Smooth muscle cell (in vitro differentiated cells): Measurements from ENCODE around the gene SMYD3. TPM values are rescaled to one million over a fixed set of nuclear protein-coding genes. Genes with fewer than 3 reads are reported as not detected.

Experiments used
- DNase-seq: peaks from one replicate; lab custom pipeline; 2025; ENCODE audit not compliant: unreplicated experiment; lab: John Stamatoyannopoulos, UW
- H2AFZ ChIP-seq: fragments of 200-600 bp; sonication (generic); 2 replicates; pipeline ENCODE4 v1.6.0; 2016; ENCODE audit warnings: antibody characterized with exemption, low read depth, mild to moderate bottlenecking
- H3F3A ChIP-seq: fragments of 200-600 bp; sonication (generic); 2 replicates; pipeline ENCODE4 v1.6.0; 2017; ENCODE audit warnings: antibody characterized with exemption, low read depth
- H3K27ac ChIP-seq: fragments of 200-600 bp; sonication (generic); 2 replicates; pipeline ENCODE4 v1.5.1; 2016; ENCODE audit warnings: low read depth, mild to moderate bottlenecking
- H3K27me3 ChIP-seq: fragments of 200-600 bp; sonication (generic); 2 replicates; pipeline ENCODE4 v1.6.1; 2016; ENCODE audit warnings: low read depth, mild to moderate bottlenecking
- H3K36me3 ChIP-seq: fragments of 200-600 bp; sonication (generic); 2 replicates; pipeline ENCODE4 v1.5.1; 2016; ENCODE audit warnings: low read depth
- H3K4me1 ChIP-seq: fragments of 200-600 bp; sonication (generic); 2 replicates; pipeline ENCODE4 v1.5.1; 2016; ENCODE audit warnings: low read depth
- H3K4me2 ChIP-seq: fragments of 200-600 bp; sonication (generic); 2 replicates; pipeline ENCODE4 v1.6.0; 2016; ENCODE audit warnings: mild to moderate bottlenecking
- H3K4me3 ChIP-seq: fragments of 200-600 bp; sonication (generic); 2 replicates; pipeline ENCODE4 v1.5.1; 2016; ENCODE audit warnings: mild to moderate bottlenecking
- H3K79me2 ChIP-seq: fragments of 200-600 bp; sonication (generic); 2 replicates; pipeline ENCODE4 v1.6.0; 2016; ENCODE audit warnings: low read depth, mild to moderate bottlenecking
- H3K9ac ChIP-seq: fragments of 200-600 bp; sonication (generic); 2 replicates; pipeline ENCODE4 v1.6.0; 2016; ENCODE audit warnings: low read depth
- H3K9me3 ChIP-seq: fragments of 200-600 bp; sonication (generic); replicated peaks from 2 replicates; pipeline ENCODE4 v1.5.1; 2016; ENCODE audit warnings: low read depth
- H4K20me1 ChIP-seq: fragments of 200-600 bp; sonication (generic); 2 replicates; pipeline ENCODE4 v1.6.0; 2016; ENCODE audit warnings: low read depth
- CTCF ChIP-seq: fragments of 200-600 bp; sonication (generic); IDR thresholded peaks from 2 replicates; pipeline ENCODE4 v1.5.1; 2017; ENCODE audit warnings: borderline replicate concordance, mild to moderate bottlenecking, antibody characterized with exemption; ENCODE audit not compliant: insufficient read depth, poor library complexity, severe bottlenecking
- WGBS: methylation state at CpG from one replicate; pipeline ENCODE4 v1.1.7; 2016; ENCODE audit warnings: low lambda C conversion rate; 5-methylcytosine and 5-hydroxymethylcytosine counted together
- polyA plus RNA-seq: library from polyadenylated mRNA; unstranded; fragments of >200 nt; fragmentation: Nextera tagmentation; extraction: Ambion mirVana; gene quantifications from 2 replicates; pipeline ENCODE4 v1.2.1, GENCODE V29; 2016
- total RNA-seq: library from RNA; depleted of rRNA; stranded (reverse); fragments of >200 nt; gene quantifications from 2 replicates; pipeline ENCODE4 v1.2.3, GENCODE V29; 2014

SMYD3 gene
- total and polyA plus RNA-seq, 2 experiments from 2014 or later, result 162 to 301 TPM

DNA sequence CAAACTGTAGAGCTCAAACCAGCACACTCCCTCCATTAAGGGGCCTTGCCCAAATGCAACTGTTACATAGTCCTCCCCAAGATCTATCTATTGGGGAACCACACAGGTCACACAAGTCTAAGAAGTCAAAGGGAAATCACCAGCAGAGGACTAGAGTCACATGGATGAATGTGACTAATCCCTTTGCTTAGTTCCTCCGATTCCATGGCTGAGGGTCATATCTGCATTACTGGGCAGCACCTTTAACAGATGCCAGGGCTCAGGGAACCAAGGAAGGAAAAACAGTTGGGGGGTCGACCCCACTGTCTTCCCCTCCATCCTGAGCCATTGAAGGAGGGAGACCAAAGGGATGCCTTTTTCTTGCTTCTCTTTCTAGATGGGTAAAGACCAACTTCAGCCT, 23.4 kb upstream of the SMYD3 start:
- Histone ChIP-seq H2AFZ (no peak overlapping the region), H3K4me3 (no peak overlapping the region), H3K9ac (no peak overlapping the region), H3K79me2 (no peaks in the 10 kb centered on the region), H4K20me1 (no peaks in the 10 kb centered on the region), H3K36me3 (no peaks in the 10 kb centered on the region), H3K4me1 (no peaks in the 10 kb centered on the region), H3K27me3 (no peaks in the 10 kb centered on the region), H3K27ac (no peak overlapping the region), H3F3A (no peaks in the 10 kb centered on the region), H3K4me2 (no peak overlapping the region), H3K9me3 (no peaks in the 10 kb centered on the region)
- no peak for DNase-seq
- TF ChIP-seq CTCF, result no peak
- 68% methylated on average over 2 of the region's 2 CpGs for WGBS

DNA sequence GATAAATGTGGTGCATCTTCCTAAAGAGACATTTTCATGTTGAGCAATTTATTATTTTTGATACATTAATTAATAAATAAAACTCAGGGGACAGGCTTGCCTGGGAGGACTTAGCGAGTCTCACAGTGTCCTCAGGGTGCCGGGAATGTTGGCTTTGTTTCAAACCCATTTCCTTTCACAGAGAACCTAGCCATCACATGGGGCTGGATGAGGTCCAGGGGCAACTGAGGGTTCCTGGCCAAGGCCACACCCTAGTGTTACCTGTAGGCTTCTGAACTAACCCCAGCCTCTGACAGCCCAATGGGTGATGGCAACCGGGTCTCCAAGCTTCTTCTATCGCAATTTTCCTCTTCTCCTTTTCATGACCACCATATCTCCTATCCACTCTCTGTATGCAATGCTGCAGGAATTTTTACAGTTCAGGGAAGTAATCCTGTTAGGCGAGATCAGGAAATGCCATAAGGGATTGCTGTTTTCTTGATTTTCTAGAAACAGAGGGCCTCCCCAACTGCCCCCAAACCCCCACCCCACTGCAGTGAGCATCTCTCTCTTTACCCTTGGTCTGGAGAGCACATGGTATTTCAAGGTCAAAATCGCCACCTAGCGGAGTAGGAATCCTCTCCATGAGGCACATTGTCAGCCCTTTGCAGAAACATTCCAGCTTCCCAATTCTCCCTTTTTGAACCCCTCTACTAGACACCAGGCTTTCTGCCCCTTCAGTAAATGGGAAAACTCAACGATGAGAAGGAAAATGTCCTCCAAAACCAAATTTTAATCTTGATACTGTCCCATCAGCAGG, 22.1 kb upstream of the SMYD3 start:
- 57% methylated on average over 8 of the region's 8 CpGs for WGBS
- Histone ChIP-seq H3K9me3 (no peaks in the 10 kb centered on the region), H3K4me1 (no peaks in the 10 kb centered on the region), H3K4me3 (no peak overlapping the region), H3K36me3 (no peaks in the 10 kb centered on the region), H3K27ac (no peak overlapping the region), H2AFZ (no peak overlapping the region), H3K27me3 (no peaks in the 10 kb centered on the region), H4K20me1 (no peaks in the 10 kb centered on the region), H3K4me2 (no peak overlapping the region), H3K9ac (no peak overlapping the region), H3F3A (no peaks in the 10 kb centered on the region), H3K79me2 (no peaks in the 10 kb centered on the region)
- no peak for DNase-seq
- no peak for TF ChIP-seq CTCF

- Histone ChIP-seq H3K4me1 (no peaks in the 10 kb centered on the region), H3K27ac (no peak overlapping the region), H3K9me3 (no peaks in the 10 kb centered on the region), H4K20me1 (no peaks in the 10 kb centered on the region), H3K36me3 (no peaks in the 10 kb centered on the region), H3K79me2 (no peaks in the 10 kb centered on the region), H2AFZ (no peak overlapping the region), H3F3A (no peaks in the 10 kb centered on the region), H3K9ac (no peak overlapping the region), H3K27me3 (no peaks in the 10 kb centered on the region), H3K4me3 (no peak overlapping the region), H3K4me2 (no peak overlapping the region)
- TF ChIP-seq CTCF, result no peak
- 69% methylated on average over 5 of the region's 5 CpGs for whole genome bisulfite sequencing
- DNase-seq, result no peak
These were observed 20.5 kb upstream of the SMYD3 start for GRCh38 chr1:246527402-246528088.
